ENCODE data around the gene UBR4. TPM values are rescaled to one million over a fixed set of nuclear protein-coding genes. Genes with fewer than 3 reads are reported as not detected.

UBR4 gene
- total RNA-seq, 1 experiment from 2014 or later, result 126 TPM

GRCh38 chr1:19053486-19053885 lies 156.6 kb downstream of the UBR4 start:
- POLR2A ChIA-PET, result interaction anchor here (0.6 kb wide), 1 partner anchor 215 kb away, joined by 4 read pairs; no protein-coding TSS in a partner anchor
- ATAC-seq, result 0 out of 2 replicates have a peak, but pooled peaks have one; percentile 21
- Histone ChIP-seq H3K4me3 (ENCODE audit: low read depth in 2 of 2, low read length in 2 of 2) (no peak overlapping the region), H3K27ac (ENCODE audit: low read length) (peak overlapping the region; percentile 37), H3K36me3 (ENCODE audit: control insufficient read depth, insufficient read depth, low read length) (no peaks in the 10 kb centered on the region), H3K27me3 (ENCODE audit: control insufficient read depth, insufficient read depth, low read length) (no peaks in the 10 kb centered on the region), H3K9me3 (ENCODE audit: control insufficient read depth, insufficient read depth, low read depth, low read length) (no peaks in the 10 kb centered on the region), H3K4me1 (ENCODE audit: control insufficient read depth, insufficient read depth, low read length) (peaks cover 24% of the 10 kb centered on the region)
- intact Hi-C loops (cut with micrococcal nuclease; ENCODE audit: unreplicated experiment) (no loop called here), in situ Hi-C loops (cut with HindIII; ENCODE audit: low pct_unique_long_range_greater_than_20kb, low sequenced_read_pairs) (no loop called here)
- no peak for DNase-seq (ENCODE audit: low read depth, low spot score)
- no peak for TF ChIP-seq TCF7L2 (IDR thresholded peaks at IDR 0.05; ENCODE audit: low read depth, low read length)
- TF ChIP-seq REST (IDR thresholded peaks at IDR 0.05; ENCODE audit: insufficient read depth in 1 of 2, low read depth in 2 of 2, low read length in 1 of 2), result no peak
- TF ChIP-seq POLR2AphosphoS5 (IDR thresholded peaks at IDR 0.05; ENCODE audit: low read depth, low read length), result no peak
- TF ChIP-seq SIN3A (IDR thresholded peaks at IDR 0.05; ENCODE audit: borderline replicate concordance, insufficient read depth, low read depth, low read length), result no peak
- CTCF ChIA-PET, result interaction anchor here (0.6 kb wide), 1 partner anchor 139 kb away, joined by 3 read pairs; no protein-coding TSS in a partner anchor
- no TSS peak for BruUV-seq (replicated peaks)

GRCh38 chr1:19049798-19050197 lies 160.3 kb downstream of the UBR4 start:
- DNase-seq (ENCODE audit: low read depth, low spot score) (no peak), ATAC-seq (no peak)
- no TSS peak for BruUV-seq (replicated peaks)
- intact Hi-C loops (cut with micrococcal nuclease; ENCODE audit: unreplicated experiment), result no loop called here
- CTCF ChIA-PET, result no interaction called here
- TF ChIP-seq SIN3A (IDR thresholded peaks at IDR 0.05; ENCODE audit: borderline replicate concordance, insufficient read depth, low read depth, low read length) (no peak), REST (IDR thresholded peaks at IDR 0.05; ENCODE audit: insufficient read depth in 1 of 2, low read depth in 2 of 2, low read length in 1 of 2) (no peak), POLR2AphosphoS5 (IDR thresholded peaks at IDR 0.05; ENCODE audit: low read depth, low read length) (no peak), TCF7L2 (IDR thresholded peaks at IDR 0.05; ENCODE audit: low read depth, low read length) (no peak), CTCF (IDR thresholded peaks at IDR 0.05) (no peak)
- Histone ChIP-seq H3K27ac (ENCODE audit: low read length) (no peak overlapping the region), H3K4me1 (ENCODE audit: control insufficient read depth, insufficient read depth, low read length) (peaks cover 24% of the 10 kb centered on the region), H3K27me3 (ENCODE audit: control insufficient read depth, insufficient read depth, low read length) (no peaks in the 10 kb centered on the region), H3K36me3 (ENCODE audit: control insufficient read depth, insufficient read depth, low read length) (no peaks in the 10 kb centered on the region), H3K4me3 (ENCODE audit: low read depth in 2 of 2, low read length in 2 of 2) (no peak overlapping the region), H3K9me3 (ENCODE audit: control insufficient read depth, insufficient read depth, low read depth, low read length) (no peaks in the 10 kb centered on the region)
- POLR2A ChIA-PET, result interaction anchor here (0.7 kb wide), 1 partner anchor 94 kb away, joined by 3 read pairs; no protein-coding TSS in a partner anchor
- in situ Hi-C loops (cut with HindIII; ENCODE audit: low pct_unique_long_range_greater_than_20kb, low sequenced_read_pairs), result no loop called here

Data from Panc1 (cell line).